B cell (primary cell): ENCODE data around the gene FBXW9. TPM values are rescaled to one million over a fixed set of nuclear protein-coding genes. Genes with fewer than 3 reads are reported as not detected.

ENCODE experiments used
- ATAC-seq: fragments of 200-7000 bp; cut with Tn5 transposase; one replicate; pipeline ENCODE4 v1.10.0; 2021; ENCODE audit warnings: low read depth, mild to moderate bottlenecking, moderate number of reproducible peaks, moderate library complexity
- CTCF ChIA-PET: fragments of 350-600 bp; sonication (Branson Sonifier 250); formaldehyde crosslinking; loops from one replicate; lab custom pipeline; 2021; ENCODE audit warnings: antibody characterized with exemption, inconsistent platforms; lab: Charles Lee
- POLR2A ChIA-PET: fragments of 350-600 bp; sonication (Branson Sonifier 250); formaldehyde crosslinking; loops from one replicate; lab custom pipeline; 2021; ENCODE audit warnings: antibody characterized with exemption; lab: Charles Lee
- DNase-seq: peaks from one replicate; pipeline ENCODE4 v3.0.0; 2013
- H2AFZ ChIP-seq: 2 replicates; pipeline ENCODE4 v1.6.1; 2012; ENCODE audit warnings: mild to moderate bottlenecking, low read depth, low read length; ENCODE audit not compliant: insufficient read depth, poor library complexity, severe bottlenecking
- H3K27ac ChIP-seq, 2 donors: 1 replicate in 1 of 2; 2 replicates in 1 of 2; pipeline ENCODE4 v1.5.1; 2012 to 2013; ENCODE audit warnings: low read length in 2 of 2, mild to moderate bottlenecking in 2 of 2, moderate library complexity in 1 of 2
- H3K27me3 ChIP-seq, 4 experiments: fragments of 200-600 bp in 1 of 4; sonication (generic) in 1 of 4; replicated peaks in 1 of 4; 1 replicate in 2 of 4; 2 replicates in 2 of 4; pipeline versions ENCODE4 v1.6.1 to v1.7.0; 2013 to 2016; ENCODE audit warnings: low read length in 3 of 4, mild to moderate bottlenecking in 2 of 4, mixed read lengths in 1 of 4, moderate library complexity in 1 of 4; ENCODE audit not compliant: insufficient read depth in 4 of 4, control insufficient read depth in 3 of 4; ENCODE audit errors: control extremely low read depth in 1 of 4
- H3K36me3 ChIP-seq, 2 experiments: replicated peaks in 1 of 2; 1 replicate in 1 of 2; 2 replicates in 1 of 2; pipeline versions ENCODE4 v1.6.1 to v1.7.1; 2013; ENCODE audit warnings: low read length in 1 of 2; ENCODE audit not compliant: insufficient read depth in 2 of 2, control insufficient read depth in 1 of 2; ENCODE audit errors: control extremely low read depth in 1 of 2, extremely low read depth in 1 of 2
- H3K4me1 ChIP-seq, 2 donors: fragments of 200-600 bp in 1 of 2; sonication (generic) in 1 of 2; 1 replicate in 1 of 2; 2 replicates in 1 of 2; pipeline versions ENCODE4 v1.5.1 to v1.6.1; 2013 to 2017; ENCODE audit warnings: low read length in 2 of 2; ENCODE audit not compliant: control insufficient read depth in 2 of 2, insufficient read depth in 2 of 2
- H3K4me2 ChIP-seq: replicated peaks from 2 replicates; pipeline ENCODE3; 2012; ENCODE audit warnings: mild to moderate bottlenecking, low read depth, low read length; ENCODE audit not compliant: poor library complexity, severe bottlenecking
- H3K4me3 ChIP-seq, 5 experiments: fragments of 200-600 bp in 1 of 5; sonication (generic) in 1 of 5; 1 replicate in 3 of 5; 2 replicates in 2 of 5; pipeline versions ENCODE4 v1.5.1 to v1.7.0; 2011 to 2016; ENCODE audit warnings: low read length in 4 of 5, mild to moderate bottlenecking in 4 of 5, low read depth in 2 of 5, control low read depth in 1 of 5, moderate library complexity in 1 of 5; ENCODE audit not compliant: insufficient read depth in 1 of 5; ENCODE audit errors: control extremely low read depth in 1 of 5, extremely low read depth in 1 of 5
- H3K79me2 ChIP-seq: fragments of 200-600 bp; sonication (generic); one replicate; pipeline ENCODE4 v1.6.0; 2016; ENCODE audit warnings: low read length; ENCODE audit not compliant: control insufficient read depth, insufficient read depth
- H3K9ac ChIP-seq: fragments of 200-600 bp; sonication (generic); 2 replicates; pipeline ENCODE4 v1.6.1; 2017; ENCODE audit warnings: mild to moderate bottlenecking, low read length, moderate library complexity
- H3K9me3 ChIP-seq, 3 donors: one replicate each; pipeline versions ENCODE4 v1.6.1 to v1.7.1; 2013; ENCODE audit warnings: low read length in 2 of 3; ENCODE audit not compliant: control insufficient read depth in 2 of 3, insufficient read depth in 1 of 3; ENCODE audit errors: control extremely low read depth in 1 of 3
- H4K20me1 ChIP-seq: 2 replicates; pipeline ENCODE4 v1.6.0; 2012; ENCODE audit warnings: mild to moderate bottlenecking, low read length; ENCODE audit not compliant: insufficient read depth, control insufficient read depth, poor library complexity, severe bottlenecking
- H3K27ac Mint-ChIP-seq: one replicate; pipeline ENCODE4 v1.8.0; 2021; ENCODE audit warnings: mixed read lengths
- H3K27me3 Mint-ChIP-seq: one replicate; pipeline ENCODE4 v1.8.0; 2021; ENCODE audit warnings: mixed read lengths
- H3K4me1 Mint-ChIP-seq: one replicate; pipeline ENCODE4 v1.8.0; 2021; ENCODE audit warnings: mixed read lengths
- H3K4me3 Mint-ChIP-seq: one replicate; pipeline ENCODE4 v1.8.0; 2021; ENCODE audit warnings: mixed read lengths
- H3K9me3 Mint-ChIP-seq: one replicate; pipeline ENCODE4 v1.8.0; 2022; ENCODE audit warnings: mixed read lengths; ENCODE audit not compliant: insufficient read depth
- CTCF ChIP-seq: fragments of 200-600 bp; IDR thresholded peaks from one replicate; pipeline ENCODE4 v1.8.0; 2022; ENCODE audit warnings: antibody characterized with exemption, mild to moderate bottlenecking
- EZH2 ChIP-seq: IDR thresholded peaks from 2 replicates; pipeline ENCODE4 v1.6.1; 2012; ENCODE audit warnings: borderline replicate concordance, low read depth, mild to moderate bottlenecking, moderate library complexity, low read length; ENCODE audit not compliant: insufficient read depth, poor library complexity, severe bottlenecking
- WGBS: methylation state at CpG from one replicate; pipeline ENCODE4 v1.1.5; 2013; ENCODE audit warnings: missing lambda C conversion rate; ENCODE audit not compliant: insufficient coverage; 5-methylcytosine and 5-hydroxymethylcytosine counted together
- intact Hi-C: fragments of 100-400 bp; cut with micrococcal nuclease; formaldehyde crosslinking; loops from one replicate; pipeline ENCODE4 v1.10.0; 2022
- polyA plus RNA-seq: library from polyadenylated mRNA; depleted of rRNA; stranded (reverse); fragments of >200 nt; gene quantifications from 2 replicates; pipeline ENCODE4 v1.2.3, GENCODE V29; 2012
- total RNA-seq, 2 donors: library from RNA; stranded (reverse); fragments of 120-200 nt in 1 of 2; gene quantifications; 1 replicate in 1 of 2; 2 replicates in 1 of 2; pipeline versions ENCODE4 v1.2.3 to v1.2.4, GENCODE V29; 2013 to 2022

FBXW9 gene
- total and polyA plus RNA-seq, 2 donors (not counting 1 experiment from before 2014, with no cell fraction given): 4.7 TPM

- Histone ChIP-seq H3K9ac (no peak overlapping the region), H3K4me3 (no peak overlapping the region), H3K79me2 (peaks cover 14% of the 10 kb centered on the region), H3K27me3 (no peaks in the 10 kb centered on the region), H3K9me3 (no peaks in the 10 kb centered on the region), H2AFZ (no peak overlapping the region), H3K4me1 (peaks cover 8 to 12% of the 10 kb centered on the region in 2 donors), H4K20me1 (peaks cover 11% of the 10 kb centered on the region), H3K27ac (no peak overlapping the region), H3K36me3 (peaks cover 0 to 21% of the 10 kb centered on the region in 2 experiments), H3K4me2 (no peak overlapping the region)
- no peaks in the 10 kb centered on the region for H3K27me3 Mint-ChIP-seq
- H3K4me3 Mint-ChIP-seq: no peak overlapping the region
- 99% methylated on average over 26 of the region's 26 CpGs for WGBS
- no peak for ATAC-seq
- H3K9me3 Mint-ChIP-seq: no peaks in the 10 kb centered on the region
- CTCF ChIA-PET: no interaction called here
- peaks cover 11% of the 10 kb centered on the region for H3K4me1 Mint-ChIP-seq
- no peak overlapping the region for H3K27ac Mint-ChIP-seq
- POLR2A ChIA-PET: interaction anchor here (0.5 kb wide), 1 partner anchor 95 kb away, joined by 5 read pairs; no protein-coding TSS in a partner anchor
- TF ChIP-seq EZH2 (no peak), CTCF (no peak)
- intact Hi-C loops: no loop called here
- no peak for DNase-seq
These were observed 53.9 kb downstream of the FBXW9 start for GRCh38 chr19:12642506-12642905.

GRCh38 chr19:12641456-12641855 is 55.0 kb downstream of the FBXW9 start:
- H4K20me1 ChIP-seq: peaks cover 5% of the 10 kb centered on the region
- intact Hi-C loops: no loop called here
- H3K4me3 Mint-ChIP-seq: no peak overlapping the region
- CTCF ChIA-PET: no interaction called here
- ATAC-seq: no peak
- 93% methylated on average over 13 of the region's 13 CpGs for WGBS
- H3K79me2 ChIP-seq: peaks cover 14% of the 10 kb centered on the region
- H3K9ac ChIP-seq: no peak overlapping the region
- no peak overlapping the region for H3K4me3 ChIP-seq
- H2AFZ ChIP-seq: no peak overlapping the region
- DNase-seq: no peak
- peaks cover 15% of the 10 kb centered on the region for H3K4me1 Mint-ChIP-seq
- H3K27me3 Mint-ChIP-seq: no peaks in the 10 kb centered on the region
- peaks cover 8 to 12% of the 10 kb centered on the region in 2 donors for H3K4me1 ChIP-seq
- H3K27ac ChIP-seq: no peak overlapping the region
- POLR2A ChIA-PET: interaction anchor here (0.7 kb wide), 1 partner anchor 312 kb away, joined by 3 read pairs; no protein-coding TSS in a partner anchor
- no peaks in the 10 kb centered on the region for H3K9me3 Mint-ChIP-seq
- H3K9me3 ChIP-seq: no peaks in the 10 kb centered on the region
- no peak overlapping the region for H3K4me2 ChIP-seq
- H3K36me3 ChIP-seq: peaks cover 0 to 20% of the 10 kb centered on the region in 2 experiments
- no peaks in the 10 kb centered on the region for H3K27me3 ChIP-seq
- H3K27ac Mint-ChIP-seq: no peak overlapping the region
- TF ChIP-seq EZH2 (no peak), CTCF (no peak)
